GM12891 (cell line): ENCODE results near the gene LACTBL1.

Experiments
- PAX5 ChIP-seq: IDR thresholded peaks from 2 replicates; pipeline ENCODE4 v1.6.1; 2011; ENCODE audit warnings: low read length, moderate library complexity, mild to moderate bottlenecking; ENCODE audit not compliant: insufficient read depth, severe bottlenecking
- POLR2A ChIP-seq: IDR thresholded peaks from 2 replicates; pipeline ENCODE4 v1.6.1; 2011; ENCODE audit warnings: low read depth, low read length, control low read depth
- POLR2AphosphoS5 ChIP-seq: IDR thresholded peaks from 2 replicates; pipeline ENCODE4 v1.6.1; 2011; ENCODE audit warnings: low read depth, low read length, control low read depth
- POU2F2 ChIP-seq: IDR thresholded peaks from 2 replicates; pipeline ENCODE4 v1.6.1; 2011; ENCODE audit warnings: low read depth, mild to moderate bottlenecking, control low read depth, low read length, moderate library complexity
- SPI1 ChIP-seq: IDR thresholded peaks from 2 replicates; pipeline ENCODE4 v1.6.1; 2011; ENCODE audit warnings: low read depth, low read length, control low read depth
- TAF1 ChIP-seq: IDR thresholded peaks from 2 replicates; pipeline ENCODE4 v1.6.1; 2011; ENCODE audit warnings: low read depth, low read length, control low read depth

- TF ChIP-seq POLR2A (no peak), PAX5 (no peak), TAF1 (no peak), POLR2AphosphoS5 (no peak), POU2F2 (no peak), SPI1 (no peak)
These were observed 12.9 kb downstream of the LACTBL1 start for GRCh38 chr1:22959545-22960360.
